Erythroblast (primary cell): Measurements from ENCODE around the gene NEMP2.

Source experiments
- GATA1 ChIP-seq: IDR thresholded peaks from 2 replicates; pipeline ENCODE4 v1.6.1; 2011; ENCODE audit warnings: low read depth, mild to moderate bottlenecking, control low read depth, low read length, moderate library complexity
- POLR2A ChIP-seq: IDR thresholded peaks from 2 replicates; pipeline ENCODE4 v1.6.1; 2011; ENCODE audit warnings: mild to moderate bottlenecking, low read length

DNA sequence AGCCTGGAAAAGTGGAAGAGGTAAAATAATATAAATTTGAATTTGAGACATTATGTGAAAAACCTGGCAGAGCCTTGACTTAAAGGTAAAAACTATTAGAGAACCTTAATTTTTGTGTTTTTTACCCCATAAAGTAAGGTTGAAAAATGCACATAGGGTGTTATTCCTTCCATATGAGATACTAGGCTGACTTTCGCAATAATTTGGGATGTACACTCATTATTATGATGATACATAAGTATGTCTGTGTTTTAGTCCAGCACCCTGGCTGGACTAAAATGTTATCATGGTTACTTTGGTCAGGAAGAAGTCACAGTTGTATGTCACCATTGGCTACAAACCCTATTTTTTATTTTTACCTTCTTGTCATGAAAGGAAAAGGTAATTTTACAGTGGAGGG is 19.8 kb downstream of the NEMP2 start:
- TF ChIP-seq POLR2A (no peak), GATA1 (no peak)
